Fibroblast of skin of right quadriceps (primary cell): ENCODE data around the gene PPP2R2B.

Source experiments
- DNase-seq: peaks from one replicate; pipeline ENCODE4 v3.0.0-alpha.2; 2013

PPP2R2B gene

DNA sequence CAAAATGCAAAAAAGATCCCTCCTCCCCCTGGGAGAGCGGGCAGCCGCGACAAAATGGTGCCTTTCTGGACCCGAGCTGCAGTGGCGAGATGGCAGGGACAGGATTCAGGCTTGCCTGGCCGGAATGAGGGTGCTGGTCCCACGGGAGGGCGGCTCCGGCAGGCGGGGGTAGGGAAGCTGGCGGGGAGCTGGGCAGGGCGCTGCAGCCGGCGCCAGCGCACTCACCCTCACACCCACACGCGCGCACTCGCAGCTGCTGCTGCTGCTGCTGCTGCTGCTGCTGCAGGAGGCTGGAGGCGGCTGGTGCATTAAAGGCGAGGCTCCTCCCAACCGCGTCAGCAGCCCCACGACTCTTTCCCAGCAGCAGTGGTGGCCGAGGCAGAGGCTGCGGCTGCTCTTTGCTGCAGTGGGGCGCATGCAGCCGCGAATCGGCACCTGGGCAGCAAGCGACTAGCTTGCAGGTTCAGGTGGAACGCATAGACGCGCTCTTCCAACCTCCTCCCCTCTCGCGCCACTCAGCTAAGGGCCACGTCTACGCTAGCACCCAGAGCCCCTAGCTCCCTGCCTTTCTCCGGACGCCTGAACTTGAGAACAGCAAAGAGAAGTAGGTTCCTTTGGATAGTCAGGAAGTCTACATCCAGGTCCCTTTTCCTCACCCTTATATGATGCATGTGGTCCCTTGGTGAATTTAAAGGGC lies at the start of gene PPP2R2B:
PPP2R2B (minus strand) TSS at position 282 of the 697 bp plus-strand sequence.
- peak; percentile 27 for DNase-seq

DNA sequence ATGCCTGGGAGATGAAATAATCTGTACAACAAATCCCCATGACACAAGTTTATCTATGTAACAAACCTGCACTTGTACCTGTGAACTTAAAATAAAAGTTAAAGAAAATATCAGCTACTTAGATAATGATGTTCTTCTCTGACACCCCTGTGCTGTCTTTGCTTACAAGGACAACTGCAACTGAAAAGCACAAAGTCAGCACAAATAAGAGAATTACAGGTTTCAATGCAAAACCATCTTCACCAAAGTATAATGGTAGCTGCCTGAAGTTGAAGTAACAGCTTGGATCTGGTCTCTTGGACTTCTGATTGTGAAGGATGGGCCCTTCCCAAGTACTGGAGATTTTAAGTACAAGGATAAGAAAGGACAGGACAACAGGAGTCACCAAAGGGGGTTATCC lies 45.6 kb upstream of the PPP2R2B start:
- no peak for DNase-seq

DNA sequence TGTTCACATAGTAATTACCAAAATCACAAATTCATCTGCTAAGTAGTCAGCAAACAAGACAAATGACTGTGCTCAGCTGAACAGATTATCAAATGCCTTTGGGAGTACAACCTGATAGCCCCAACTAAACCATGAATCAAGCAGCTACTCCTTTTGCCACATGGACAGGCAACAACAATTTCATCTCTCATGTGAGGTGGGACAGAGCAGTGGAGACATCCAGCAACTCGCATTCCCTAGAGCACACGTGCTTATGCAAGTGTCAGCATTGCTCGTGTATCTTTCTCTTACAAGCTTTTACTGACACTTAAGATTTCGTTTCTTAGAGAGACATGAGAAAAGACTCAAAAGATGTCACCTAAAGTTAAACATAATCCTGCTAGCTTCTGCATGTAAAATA lies 42.7 kb upstream of the PPP2R2B start:
- DNase-seq = no peak

DNA sequence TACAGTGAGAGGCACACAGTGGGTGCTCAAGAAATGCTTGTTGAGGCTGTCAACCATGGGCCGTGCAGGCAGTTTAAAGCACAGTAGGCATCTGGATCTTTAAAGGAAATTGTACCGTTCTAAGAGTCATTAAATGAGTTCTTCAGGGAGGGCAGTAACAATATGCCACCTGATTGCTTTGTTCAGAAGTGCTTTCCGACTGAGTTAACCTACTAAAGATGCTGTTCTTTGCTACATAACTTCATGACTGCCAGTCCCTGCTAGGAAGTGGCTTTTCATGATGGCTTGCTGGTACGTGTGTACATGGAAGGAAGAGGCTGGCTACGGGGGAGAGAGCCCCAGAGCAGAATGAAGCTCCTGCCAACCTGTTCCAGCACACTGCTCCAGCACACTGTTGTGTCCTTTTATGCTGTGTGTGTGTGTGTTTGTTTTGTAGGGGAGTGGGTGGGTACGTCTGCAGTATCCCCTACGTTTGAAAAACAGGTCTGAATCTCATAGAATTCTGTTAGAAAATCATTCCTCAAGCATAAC lies 41.9 kb upstream of the PPP2R2B start:
- DNase-seq = no peak

DNA sequence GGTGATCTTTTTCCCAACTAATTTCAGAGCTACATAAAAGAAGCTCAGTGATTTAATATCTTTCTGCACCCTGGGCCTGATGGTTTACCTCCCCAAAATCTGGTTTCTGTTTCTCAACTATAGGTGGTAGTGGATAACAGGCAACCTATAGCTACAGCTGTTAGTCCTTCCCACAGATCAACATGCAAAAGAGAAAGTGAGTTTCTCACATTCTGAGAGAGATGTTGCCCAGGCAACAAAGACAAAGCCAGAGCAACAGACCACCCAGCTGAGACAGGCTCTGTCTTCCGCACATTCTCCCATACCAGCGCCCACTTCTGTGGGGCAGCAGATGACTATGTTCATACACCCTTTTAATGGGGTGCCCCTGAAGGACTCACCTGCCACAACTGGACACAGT lies 40.7 kb upstream of the PPP2R2B start:
- no peak for DNase-seq

DNA sequence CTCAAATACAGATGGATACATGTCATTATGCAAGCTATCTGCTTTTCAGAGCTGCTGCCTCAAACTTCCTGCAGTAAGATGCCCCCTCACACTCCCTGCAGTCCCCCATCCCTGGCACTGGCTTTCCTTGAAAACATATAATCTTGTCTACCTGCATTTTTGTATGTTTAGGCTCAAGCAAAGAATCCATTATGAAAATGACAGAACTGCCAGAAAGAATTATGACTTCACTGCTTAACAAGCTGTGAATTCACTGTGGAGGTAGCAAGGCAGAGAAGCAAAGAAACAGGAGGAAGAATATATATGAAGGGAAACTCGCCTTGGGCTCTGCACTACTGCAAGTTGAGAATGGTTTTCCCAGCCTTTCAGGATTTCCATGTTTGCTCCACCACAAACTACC lies 39.4 kb upstream of the PPP2R2B start:
- DNase-seq = no peak

DNA sequence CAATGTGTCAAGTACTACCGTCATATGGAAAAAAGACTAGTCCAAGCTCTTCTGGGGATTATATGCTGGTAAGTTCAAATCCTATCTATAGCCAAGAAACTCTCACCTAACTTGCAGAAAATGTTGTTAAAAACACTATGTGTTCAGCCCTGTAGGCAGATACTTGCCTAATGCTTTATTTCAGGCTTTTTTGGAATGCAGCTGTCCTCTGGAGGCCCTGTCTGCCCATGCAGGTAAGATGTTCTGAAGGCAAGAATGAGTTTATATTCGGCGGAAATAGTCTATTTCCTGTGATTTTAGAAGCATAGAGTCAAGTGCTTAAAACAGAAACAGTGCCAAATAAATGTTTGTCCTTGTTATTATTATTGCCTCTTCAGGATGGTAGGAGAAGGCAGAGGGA lies 34.3 kb upstream of the PPP2R2B start:
- DNase-seq = no peak

DNA sequence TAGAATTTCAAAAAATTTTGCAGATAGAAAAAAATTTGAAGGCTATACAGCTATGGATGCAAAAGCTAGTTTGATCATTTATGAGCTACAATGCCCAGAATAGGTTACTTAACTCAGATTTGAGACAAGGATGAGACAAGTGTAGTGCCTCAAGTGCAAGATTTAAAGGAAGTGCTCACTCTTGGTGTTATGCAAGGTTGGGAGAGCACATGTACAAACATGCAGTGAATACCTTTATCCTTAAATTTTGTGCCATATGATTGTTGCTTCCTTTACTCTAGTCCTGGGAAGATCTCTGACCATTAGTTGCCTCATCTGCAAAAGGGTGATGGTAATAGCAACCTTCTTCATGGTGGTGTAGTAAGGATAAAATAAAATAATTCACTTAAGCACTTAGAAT lies 31.7 kb upstream of the PPP2R2B start:
- DNase-seq = no peak

DNA sequence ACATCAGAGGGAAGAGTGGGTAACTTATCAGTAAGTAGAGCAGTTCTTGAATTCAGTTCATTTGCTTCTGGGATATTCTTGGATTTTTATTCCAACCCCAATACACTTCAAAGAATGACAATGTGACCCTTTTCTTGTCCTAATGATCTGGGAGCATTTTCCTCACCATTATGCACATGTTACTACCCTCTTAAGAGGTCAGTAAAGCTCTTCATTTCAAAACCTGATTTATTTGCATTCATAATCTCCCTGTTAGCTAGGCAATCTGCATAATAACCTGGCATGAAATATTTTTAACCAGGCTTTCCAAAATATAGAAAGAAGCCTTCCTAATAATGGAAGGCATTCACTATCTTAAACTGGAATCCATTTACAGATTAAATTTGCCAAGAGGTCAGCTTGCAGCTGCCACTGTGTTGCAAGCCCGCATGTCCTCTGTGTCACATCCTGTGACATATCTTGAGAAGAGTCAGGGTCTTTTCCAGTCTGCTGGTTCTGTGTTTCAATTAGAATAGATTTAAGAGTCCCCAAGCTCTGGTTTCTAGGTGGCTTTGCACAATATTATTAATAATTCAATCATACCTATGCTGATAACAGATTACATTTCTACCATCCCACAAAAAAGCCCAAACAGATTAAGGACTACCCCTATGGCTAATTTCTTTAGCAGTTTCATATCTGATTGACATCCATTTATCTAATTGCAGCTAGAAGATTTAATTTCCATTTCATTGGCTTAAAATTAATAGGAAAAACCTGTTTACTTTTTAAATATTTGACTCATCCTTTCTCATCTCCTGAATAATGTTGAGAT lies 30.9 kb upstream of the PPP2R2B start:
- no peak for DNase-seq

DNA sequence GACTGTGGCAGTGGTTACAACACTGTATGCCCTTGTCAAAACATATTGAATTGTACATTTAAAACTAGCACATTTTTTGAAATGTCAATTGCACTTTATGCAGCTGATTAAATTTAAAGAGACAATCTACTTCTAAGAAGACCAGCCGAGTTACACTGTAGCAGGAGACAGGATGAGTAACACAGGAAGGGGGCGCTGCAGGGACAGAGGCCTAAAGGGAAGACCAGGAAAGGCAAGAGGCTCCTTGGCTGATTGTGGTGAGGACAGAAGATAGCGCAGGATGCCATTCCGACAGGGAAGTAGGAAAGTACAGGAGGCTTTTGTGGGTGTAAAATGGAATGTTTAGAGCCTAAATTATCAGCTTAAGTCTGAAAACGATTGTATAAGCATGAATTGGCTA lies 28.2 kb upstream of the PPP2R2B start:
- DNase-seq = no peak

DNA sequence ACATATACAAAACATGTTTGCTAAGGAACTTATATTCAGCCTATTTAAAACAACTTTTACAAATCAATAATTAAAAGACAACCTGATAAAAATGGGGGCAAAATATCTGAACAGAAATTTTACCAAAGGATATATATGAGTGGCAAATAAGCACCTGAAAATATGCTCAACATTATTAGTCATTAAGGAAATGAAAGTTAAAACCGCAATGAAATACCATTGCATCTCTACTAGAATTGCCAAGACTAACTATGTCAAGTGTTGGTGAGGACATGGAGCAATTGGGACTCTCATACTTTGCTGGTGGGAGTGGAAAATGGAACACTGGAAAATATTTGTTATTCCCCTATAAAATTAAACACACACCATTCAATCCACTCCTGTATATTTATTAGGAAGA lies 26.3 kb upstream of the PPP2R2B start:
- DNase-seq = no peak

DNA sequence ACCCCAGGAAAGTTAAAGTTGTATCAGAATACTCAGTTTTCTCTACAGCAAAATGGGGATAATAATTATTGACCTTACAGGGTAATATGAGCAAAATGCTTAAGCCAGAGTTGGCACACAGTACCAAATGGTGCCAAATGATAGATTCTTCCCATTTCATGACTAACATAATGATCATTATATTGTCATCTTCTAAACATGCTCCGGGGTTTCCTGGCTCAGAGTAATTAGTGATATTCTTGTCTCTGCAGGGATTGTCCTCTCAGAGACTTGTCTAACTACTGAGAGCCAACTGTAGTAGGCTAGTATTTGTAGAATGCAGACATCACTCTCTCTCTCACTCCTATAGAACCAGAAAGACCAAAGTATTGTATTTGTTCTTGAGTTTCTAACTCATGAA lies 25.2 kb upstream of the PPP2R2B start:
- DNase-seq = no peak

DNA sequence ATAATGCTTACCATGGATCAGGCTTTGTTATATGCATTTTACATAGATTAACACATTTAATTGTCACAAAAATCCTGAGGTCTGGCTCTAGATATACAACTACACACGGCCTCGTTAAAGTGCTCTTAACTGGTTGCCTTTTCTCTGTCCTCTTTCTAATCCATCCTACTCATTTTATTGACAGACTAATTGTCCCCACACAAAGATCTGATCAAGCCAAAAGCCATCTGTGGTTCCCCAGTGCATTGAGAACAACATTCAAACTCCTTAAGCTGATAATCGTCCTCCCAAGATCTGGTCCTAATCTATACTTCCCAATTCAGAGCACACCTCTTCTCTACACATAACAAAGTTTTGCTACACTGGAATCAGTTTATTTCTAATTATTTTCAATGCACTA lies 23.9 kb upstream of the PPP2R2B start:
- no peak for DNase-seq

DNA sequence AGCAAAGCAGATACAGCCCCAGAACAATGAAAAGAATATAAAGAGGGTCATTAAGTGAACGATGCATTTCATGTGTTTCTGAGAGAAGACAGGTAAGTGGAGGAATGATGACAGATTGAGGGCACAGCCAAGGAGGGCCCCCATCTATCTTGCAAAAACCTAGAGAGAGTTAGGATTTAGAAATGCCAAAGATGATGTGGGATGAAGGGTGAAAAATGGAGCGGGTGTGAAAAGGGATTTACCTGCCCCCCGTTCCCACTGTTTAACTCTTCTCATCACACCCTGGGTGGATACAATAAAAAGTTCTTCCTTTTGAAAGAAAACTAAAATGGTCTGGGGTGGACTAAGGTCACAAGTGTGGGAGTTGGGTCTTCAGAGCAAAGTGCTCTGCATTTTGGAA lies 18.5 kb upstream of the PPP2R2B start:
- DNase-seq = no peak

DNA sequence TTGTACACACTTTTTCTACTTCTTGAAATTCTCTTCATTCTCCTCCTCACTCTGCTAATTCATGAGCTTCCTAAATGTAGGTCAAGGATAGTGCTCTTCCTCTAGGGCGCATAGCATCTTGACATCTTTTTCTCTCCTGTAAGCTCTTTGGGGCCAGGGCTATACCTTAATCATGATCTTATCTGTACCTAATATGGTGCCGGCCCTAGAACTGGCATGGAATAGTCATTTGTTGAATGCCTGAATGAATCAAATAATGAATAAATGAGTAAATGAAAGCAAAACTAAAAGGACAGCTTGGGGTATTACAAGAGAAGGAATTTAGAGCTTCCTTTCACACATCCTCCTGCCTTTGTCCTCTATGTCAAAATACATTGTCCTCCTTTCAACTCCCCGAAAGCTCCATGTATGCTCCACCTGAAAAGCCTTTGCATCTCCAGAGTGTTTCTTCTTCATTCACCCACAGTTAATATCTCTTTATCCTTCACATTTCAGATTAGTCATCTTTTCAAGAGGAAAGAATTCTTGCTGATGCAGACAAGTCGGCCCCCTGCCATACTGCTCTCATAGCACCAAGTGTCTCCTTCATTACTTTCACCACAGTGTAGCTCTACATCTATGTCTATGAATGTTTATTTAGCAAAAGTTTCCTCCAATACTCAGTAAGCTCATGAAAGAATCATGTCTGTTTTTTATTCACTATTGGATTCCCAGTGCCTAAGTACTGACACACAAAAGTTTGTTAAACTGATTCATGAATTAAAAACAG lies 16.4 kb upstream of the PPP2R2B start:
- DNase-seq = no peak

DNA sequence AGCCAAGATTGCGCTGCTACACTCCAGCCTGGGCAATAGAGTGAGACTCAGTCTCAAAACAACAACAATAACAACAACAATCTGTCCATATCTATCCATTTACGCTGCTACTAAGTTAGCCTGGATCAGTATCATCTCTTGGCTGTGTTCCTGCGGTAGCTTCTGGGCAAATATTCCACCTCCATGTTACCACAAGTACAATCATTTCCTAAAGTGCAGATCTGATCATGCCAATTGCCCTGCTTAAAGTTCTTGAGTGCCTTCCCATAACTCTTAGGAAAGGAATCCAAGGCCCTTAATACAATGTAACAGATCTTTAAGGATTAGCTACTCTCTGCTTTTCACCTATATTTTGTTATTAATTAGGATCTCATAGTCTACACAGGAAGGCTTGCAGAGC lies 15.4 kb upstream of the PPP2R2B start:
- no peak for DNase-seq

DNA sequence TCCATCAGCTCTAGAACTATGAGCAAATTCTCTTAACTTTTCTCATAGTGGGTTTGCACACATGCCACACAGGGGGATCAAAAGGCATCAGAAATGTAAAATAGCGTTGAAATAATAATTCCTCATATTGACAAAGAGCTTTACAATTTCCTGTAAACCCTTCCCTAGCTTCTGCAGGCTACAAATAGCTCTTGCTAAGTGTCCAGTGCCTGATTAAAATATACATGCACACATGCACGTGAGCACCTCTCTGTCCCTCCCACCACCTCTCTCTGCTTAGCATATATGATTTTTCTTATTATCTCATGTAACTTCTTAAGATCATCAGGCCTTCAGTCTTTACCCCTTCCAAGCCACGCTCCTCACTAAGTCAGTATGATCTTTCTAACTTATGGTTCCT lies 13.7 kb upstream of the PPP2R2B start:
- DNase-seq = no peak

DNA sequence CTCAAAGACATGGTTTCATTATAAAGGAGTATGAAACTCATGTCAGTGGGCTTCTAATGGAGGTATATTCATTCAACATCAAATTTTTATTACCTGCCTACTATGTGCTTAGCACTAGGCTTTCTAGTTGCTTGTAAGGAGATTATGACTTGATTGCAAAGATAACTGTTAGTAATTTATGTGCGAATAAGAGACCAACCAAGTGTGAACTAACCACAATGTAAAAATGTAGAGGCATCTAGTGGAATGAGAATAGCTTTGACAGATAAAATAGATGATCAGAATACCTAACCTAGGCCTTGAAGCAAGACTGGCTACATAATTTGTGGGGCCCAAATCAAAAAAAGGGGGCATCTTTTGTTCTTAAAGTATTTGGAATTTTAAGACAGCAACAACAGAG lies 13.0 kb upstream of the PPP2R2B start:
- DNase-seq = no peak

DNA sequence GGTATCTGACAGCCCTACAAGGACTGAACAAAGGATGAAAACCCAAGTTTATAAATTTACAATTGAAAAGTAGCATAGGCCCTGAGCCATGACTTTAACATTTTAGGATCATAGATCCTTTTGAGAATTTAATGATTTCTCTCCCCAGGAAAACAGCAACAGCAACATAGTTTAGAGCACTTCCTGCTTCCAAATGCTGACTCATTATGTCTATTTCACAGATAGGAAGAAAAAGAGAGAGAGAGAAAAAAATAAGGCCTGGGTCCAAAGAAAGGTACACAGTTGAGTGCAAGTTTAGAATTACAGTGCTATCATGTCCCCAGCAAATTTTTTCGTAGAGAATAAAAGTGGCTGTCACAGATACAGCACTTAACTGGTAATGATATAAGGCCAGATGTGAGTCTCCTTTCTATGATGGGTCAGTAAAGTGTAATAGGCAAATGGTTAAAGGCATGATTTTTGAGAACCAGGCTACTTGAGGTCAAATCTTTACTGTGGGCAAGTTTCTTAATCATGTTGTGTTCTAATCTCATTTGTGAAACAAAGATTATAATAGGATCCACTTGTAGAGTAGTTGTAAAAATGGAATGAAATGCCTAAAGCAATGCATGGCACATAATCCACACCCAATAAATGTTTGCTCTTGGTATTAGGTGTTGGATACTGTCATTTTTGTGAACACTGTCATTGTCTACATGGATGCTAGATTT lies 12.3 kb upstream of the PPP2R2B start:
- DNase-seq = no peak

DNA sequence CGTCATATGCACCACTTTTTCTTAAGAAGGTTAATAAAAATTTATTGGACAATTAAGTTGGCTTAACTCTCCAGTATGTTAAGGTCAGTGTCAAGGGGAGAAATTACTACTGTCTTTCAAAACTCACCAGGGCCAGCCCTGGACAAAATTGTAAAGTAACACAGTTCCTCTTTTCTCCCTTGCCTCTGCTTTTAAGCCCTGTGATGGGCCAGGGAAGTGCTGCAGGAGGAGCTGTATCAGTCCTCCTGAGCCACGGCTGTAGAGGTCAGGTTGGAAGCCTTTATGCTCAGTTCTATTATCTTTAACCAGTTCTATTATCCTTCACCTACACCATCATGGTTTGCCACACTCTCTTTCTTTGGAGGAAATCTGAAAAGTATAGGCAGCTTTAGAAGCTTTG lies 11.5 kb upstream of the PPP2R2B start:
- DNase-seq = no peak

DNA sequence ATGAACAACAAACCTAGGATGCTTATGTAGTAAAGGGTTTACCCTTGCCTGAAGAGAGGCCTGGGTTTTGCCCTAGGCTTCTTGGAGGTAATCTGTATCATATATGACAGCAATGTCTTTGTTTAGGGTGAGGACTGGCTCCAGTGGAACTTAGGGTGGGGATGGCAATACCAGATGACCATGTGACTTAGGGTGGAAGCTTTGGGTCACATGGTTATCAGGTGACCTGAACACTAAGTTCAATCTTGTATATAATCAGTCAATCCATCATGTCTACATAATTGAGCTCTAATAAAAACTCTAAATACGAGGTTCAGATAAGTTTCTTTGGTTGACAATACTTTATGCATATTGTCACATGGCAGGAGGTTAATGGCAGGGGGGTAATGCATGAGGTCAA lies 10.6 kb upstream of the PPP2R2B start:
- DNase-seq = no peak

DNA sequence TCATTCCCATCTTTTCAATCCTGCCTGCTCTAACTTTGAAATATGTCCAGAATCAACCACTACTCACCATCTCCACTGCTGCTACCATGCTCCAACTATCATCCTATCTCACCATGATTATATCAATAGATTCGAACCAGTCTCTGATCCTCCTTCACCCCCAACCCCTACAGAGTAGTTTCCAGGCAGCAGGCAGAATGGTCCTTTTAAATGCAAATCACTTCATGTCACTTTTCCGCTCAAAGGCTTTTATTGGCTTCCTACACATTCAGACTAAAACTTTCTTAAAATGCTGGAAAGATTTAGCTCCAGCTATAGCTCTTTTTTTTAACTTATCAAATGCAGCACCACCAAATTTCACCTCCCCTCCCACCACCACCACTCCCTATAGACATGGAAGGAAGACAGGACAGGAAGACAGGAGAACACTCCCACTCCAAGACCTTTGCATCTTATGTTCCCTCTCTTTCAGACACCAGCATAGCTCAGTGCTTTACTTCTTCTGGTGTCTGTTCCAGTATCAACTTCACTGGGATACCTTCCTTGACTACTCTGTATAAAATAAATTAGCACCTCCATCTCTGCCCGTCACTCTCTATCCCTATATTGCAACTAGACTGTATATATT lies 9.9 kb upstream of the PPP2R2B start:
- no peak for DNase-seq
